MG63 (cell line): Measurements from ENCODE around the gene NKX2-1. TPM values are rescaled to one million over a fixed set of nuclear protein-coding genes. Genes with fewer than 3 reads are reported as not detected.

Experiments used
- DNase-seq: peaks from one replicate; pipeline ENCODE4 v3.0.0-alpha.2; 2020
- H3K27me3 ChIP-seq: fragments of 250-450 bp; sonication (Bioruptor Pico); 2 replicates; pipeline ENCODE4 v1.5.1; 2020; ENCODE audit warnings: mild to moderate bottlenecking, moderate library complexity
- H3K36me3 ChIP-seq: fragments of 250-450 bp; sonication (Bioruptor Pico); 2 replicates; pipeline ENCODE4 v1.5.1; 2020; ENCODE audit warnings: mild to moderate bottlenecking, moderate library complexity
- H3K4me3 ChIP-seq: fragments of 250-450 bp; sonication (Bioruptor Pico); 2 replicates; pipeline ENCODE4 v1.5.1; 2020; ENCODE audit warnings: mild to moderate bottlenecking, moderate library complexity
- H3K9me3 ChIP-seq: fragments of 250-450 bp; sonication (Bioruptor Pico); 2 replicates; pipeline ENCODE4 v1.5.1; 2020; ENCODE audit warnings: mild to moderate bottlenecking, moderate library complexity
- total RNA-seq: library from RNA; depleted of rRNA; stranded (reverse); fragments of >200 nt; shearing (Covaris generic); gene quantifications from 2 replicates; pipeline ENCODE4 v1.2.3, GENCODE V29; 2014; ENCODE audit warnings: low replicate concordance

NKX2-1 gene
- total RNA-seq, 1 experiment from 2014 or later = not detected

DNA sequence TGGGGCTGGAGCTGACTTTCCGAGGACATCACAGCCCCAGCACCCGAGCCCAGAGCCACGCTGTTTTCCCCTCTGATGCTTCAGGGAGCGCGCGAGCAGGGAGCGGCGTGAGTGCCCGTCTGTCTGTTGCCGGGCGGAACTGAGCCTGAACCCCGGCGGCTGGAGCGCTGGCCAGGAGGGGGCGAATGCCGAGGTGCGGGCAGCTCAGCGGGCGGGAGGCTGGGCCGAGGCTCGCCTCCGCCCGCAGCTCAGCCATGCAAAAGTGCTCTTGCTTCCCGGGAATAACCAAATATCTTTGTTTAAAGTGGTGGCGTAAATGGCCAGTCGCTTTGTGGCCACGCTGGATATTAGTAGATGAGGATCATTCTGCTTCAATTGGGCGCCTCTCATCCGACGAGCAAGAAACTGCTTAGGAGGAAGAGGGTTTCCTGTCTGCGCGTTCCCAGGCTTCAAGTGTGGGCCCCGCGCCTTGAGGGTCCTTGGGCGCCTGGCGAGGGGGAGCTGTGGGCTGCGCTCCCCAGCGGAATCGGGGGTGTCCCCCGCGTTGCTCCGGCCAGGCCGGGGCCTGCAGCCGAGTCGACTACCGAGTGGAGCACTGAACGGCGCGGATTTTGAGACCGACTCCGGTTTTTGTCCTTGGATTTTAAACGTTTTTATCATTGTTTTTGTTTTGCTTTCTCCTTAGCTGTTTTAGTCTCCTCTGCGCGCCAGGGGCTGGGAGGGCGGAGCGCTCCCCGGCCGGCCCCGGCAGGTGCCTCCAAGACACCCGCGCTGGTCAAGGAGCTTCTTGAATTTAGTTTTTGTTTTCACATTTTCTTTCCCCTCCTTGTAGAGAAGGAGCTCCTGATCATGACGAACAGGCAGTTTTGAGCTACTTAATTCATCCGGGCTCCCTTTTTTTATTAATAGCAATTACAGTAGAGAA, 831 bp upstream of the NKX2-1 start:
- Histone ChIP-seq H3K27me3 (peaks cover 10% of the 10 kb centered on the region; the same call in 1 of the 2 replicates), H3K4me3 (peak overlapping the region; percentile 24), H3K36me3 (no peaks in the 10 kb centered on the region), H3K9me3 (no peaks in the 10 kb centered on the region)
- DNase-seq = peak; percentile 68

DNA sequence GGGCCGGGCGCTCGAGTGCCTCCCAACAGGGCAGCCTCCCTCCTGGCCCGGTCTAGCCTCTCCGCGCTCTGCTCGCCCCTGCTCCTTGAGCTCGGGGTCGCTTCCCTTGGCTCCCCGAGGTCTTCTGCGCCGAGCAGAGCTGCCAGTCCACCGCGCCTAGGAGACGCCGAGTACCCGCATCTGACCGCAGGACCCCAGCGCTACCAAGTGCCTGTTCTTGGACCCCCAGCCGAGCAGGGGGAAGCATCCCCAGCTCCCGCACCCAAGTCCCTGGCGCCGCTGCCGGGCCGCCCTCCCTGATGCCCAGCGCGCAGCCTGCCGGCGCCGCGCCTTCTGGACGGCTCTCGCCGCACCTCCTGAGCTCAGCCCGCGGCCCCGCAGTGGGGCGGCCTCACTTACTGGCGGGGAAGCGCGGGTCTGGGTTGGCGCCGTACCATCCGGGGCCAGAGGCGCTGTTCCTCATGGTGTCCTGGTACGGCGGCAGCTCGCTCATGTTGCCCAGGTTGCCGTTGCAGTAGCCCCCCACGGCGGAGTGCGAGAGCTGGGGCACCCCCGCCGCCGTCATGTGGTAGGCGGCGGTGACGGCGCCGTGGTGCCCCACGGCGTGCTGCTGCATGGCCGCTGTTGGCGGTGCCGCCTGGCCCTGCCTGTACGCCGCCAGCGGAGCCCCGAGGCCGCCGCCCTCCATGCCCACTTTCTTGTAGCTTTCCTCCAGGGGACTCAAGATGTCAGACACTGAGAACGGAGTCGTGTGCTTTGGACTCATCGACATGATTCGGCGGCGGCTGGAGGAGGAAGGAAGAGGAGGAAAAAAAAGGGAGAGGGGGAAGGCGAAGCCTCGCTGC, 1.2 kb downstream of the NKX2-1 start:
- no peak for DNase-seq

DNA sequence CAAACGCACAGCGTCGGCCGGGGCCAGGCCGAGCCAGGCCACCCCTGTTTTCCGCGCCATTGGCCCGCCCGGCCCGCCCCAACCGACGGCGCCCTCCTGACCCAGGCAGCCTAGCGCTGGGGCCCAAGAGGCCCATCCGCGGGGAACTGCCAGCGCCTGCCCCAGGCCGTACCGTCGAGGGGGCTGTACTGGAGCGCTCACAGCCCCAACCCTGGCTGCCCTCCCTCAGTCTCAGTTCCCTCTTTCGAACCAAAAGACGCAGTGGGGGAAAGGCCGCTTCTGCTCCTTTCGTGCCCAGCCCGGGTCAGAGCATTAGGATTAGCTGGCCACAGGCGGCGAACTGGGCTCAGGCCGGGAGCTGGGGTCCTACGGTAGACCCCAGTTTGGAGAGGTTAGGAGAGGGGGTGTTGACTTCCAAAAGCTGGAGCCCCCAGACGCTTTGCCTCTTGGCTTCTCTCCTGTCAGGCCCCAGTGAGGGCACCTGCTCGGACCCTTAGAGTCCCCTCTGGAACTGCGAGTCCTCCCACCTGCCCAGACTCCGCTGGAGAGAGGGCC, 1.9 kb downstream of the NKX2-1 start:
- Histone ChIP-seq H3K27me3 (peaks cover 10% of the 10 kb centered on the region; the same call in 1 of the 2 replicates), H3K36me3 (no peaks in the 10 kb centered on the region), H3K4me3 (no peak overlapping the region), H3K9me3 (no peaks in the 10 kb centered on the region)
- DNase-seq = no peak

More for the DNA sequence above, 1.2 kb downstream of the NKX2-1 start:
- Histone ChIP-seq H3K9me3 (no peaks in the 10 kb centered on the region), H3K27me3 (peaks cover 10% of the 10 kb centered on the region; the same call in 1 of the 2 replicates), H3K36me3 (no peaks in the 10 kb centered on the region), H3K4me3 (peak overlapping the region; percentile 42)

DNA sequence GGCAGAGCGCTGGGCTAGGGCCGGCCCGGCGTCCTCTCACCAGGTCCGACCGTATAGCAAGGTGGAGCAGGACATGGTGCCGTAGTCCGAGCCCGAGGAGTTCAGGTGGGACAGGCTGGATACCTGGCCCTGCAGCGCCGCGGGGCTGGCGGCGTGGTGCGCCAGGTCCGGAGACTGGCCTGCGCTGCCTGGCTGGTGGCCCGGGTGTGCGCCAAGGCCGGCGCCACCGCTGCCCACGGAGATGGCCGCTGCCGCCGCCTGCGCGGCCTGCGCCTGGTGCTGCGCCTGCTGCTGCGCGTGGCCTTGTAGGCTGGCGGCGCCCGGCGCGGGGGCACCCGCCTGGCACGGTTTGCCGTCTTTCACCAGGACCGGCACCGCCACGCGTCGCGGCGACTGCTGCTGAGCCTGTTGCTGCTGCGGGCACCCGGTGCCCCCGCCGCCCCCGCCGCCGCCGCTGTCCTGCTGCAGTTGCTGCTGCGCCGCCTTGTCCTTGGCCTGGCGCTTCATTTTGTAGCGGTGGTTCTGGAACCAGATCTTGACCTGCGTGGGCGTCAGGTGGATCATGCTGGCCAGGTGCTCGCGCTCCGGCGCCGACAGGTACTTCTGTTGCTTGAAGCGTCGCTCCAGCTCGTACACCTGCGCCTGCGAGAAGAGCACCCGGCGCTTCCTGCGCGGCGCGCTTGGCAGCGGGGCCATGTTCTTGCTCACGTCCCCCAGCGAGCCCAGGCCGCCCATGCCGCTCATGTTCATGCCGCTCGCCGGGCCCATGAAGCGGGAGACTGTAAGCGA, 2.6 kb downstream of the NKX2-1 start:
- no peak for DNase-seq
- no peaks in the 10 kb centered on the region for H3K9me3 ChIP-seq
- H3K27me3 ChIP-seq = peaks cover 10% of the 10 kb centered on the region; the same call in 1 of the 2 replicates
- no peak overlapping the region for H3K4me3 ChIP-seq
- H3K36me3 ChIP-seq = no peaks in the 10 kb centered on the region

DNA sequence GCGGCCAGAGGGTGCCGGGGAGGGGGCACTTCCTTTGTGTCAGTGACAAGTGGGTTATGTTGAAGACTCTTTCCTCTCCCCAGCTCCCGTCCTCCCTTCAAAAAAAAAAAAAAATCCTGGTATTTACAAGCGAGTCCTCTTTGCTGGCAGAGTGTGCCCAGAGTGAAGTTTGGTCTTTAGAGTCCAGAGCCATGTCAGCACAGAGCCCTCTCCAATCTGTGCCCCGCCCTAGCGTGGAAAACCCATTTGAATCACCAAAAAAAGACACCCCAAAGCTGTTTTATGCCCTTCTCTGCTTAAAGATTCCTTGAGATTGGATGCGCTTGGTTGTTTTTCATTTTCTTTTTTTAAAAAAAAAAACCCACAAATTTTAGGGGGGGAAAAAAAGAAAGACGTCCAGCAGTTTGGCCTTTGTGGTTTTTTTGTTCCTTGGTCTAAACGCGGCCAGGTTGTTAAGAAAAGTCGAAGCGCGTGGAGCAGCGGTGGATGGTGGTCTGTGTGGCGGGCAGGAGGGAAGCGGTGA, 3.3 kb downstream of the NKX2-1 start:
- Histone ChIP-seq H3K4me3 (no peak overlapping the region), H3K27me3 (peaks cover 10% of the 10 kb centered on the region; the same call in 1 of the 2 replicates), H3K36me3 (no peaks in the 10 kb centered on the region), H3K9me3 (no peaks in the 10 kb centered on the region)
- DNase-seq = no peak

DNA sequence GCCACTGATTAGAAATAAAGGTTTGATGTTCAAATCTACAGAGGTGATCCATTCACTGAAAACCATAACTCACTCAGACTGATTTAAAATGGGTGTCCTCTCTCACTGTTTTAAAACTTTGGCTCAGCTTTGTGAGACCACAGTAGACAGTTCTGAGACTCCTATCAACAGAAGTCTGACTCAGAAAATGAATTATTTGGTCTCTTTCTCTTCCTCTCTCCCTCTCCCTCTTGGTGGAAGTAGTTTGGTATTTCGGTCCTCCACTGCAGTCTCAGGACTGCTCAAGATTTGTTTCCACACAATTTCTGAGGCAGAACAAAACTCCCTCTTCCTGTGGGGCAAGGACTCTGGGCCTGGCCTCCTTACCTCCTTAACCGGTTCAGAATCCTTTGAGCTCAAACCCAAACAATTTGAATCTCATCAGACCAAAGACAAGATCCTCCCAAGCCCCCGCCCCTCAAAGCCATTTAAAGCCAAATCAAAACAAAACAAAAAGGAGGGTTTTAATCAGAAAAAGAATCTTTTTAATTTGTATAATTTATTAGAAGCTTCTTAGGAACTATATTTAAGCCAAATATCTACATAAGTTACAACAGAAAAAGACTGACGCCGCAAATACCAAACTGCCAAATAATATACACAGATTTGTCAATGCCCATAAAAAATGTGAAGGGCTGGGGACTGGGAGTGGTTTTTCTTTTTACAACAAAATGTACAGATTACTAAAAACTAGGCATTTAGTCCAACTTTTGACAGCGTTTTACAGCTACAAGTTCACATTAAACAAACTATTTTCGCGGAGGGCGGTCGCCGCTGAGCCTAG, 3.9 kb downstream of the NKX2-1 start:
- Histone ChIP-seq H3K27me3 (peaks cover 10% of the 10 kb centered on the region; the same call in 1 of the 2 replicates), H3K9me3 (no peaks in the 10 kb centered on the region), H3K36me3 (no peaks in the 10 kb centered on the region), H3K4me3 (no peak overlapping the region)
- DNase-seq = no peak

DNA sequence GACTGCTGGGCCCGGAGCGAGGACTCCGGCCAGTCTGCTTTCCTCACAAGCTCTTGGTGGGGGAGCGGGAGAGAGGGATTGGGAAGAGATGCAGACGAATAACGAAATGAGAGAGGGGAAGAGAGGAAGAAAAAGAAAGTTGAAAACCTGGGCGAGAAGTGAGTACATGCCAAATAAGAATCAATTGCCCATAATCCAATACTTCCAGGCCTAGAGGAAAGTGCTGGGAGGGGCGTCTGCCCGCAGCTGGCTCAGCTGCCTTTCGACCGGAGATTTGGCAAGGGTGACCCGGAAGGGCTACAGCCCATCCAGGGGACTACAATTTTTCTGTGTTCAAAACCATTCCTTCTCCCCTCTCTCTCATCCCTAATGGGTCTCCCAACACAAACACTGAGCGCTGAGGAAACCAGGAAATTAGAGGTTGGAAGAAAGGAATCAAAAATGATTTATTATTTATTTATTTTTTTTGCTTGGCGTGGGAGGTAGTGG, 4.9 kb downstream of the NKX2-1 start:
- H3K27me3 ChIP-seq = peaks cover 10% of the 10 kb centered on the region; the same call in 1 of the 2 replicates
- no peak overlapping the region for H3K4me3 ChIP-seq
- no peaks in the 10 kb centered on the region for H3K36me3 ChIP-seq
- no peak for DNase-seq
- H3K9me3 ChIP-seq = no peaks in the 10 kb centered on the region

DNA sequence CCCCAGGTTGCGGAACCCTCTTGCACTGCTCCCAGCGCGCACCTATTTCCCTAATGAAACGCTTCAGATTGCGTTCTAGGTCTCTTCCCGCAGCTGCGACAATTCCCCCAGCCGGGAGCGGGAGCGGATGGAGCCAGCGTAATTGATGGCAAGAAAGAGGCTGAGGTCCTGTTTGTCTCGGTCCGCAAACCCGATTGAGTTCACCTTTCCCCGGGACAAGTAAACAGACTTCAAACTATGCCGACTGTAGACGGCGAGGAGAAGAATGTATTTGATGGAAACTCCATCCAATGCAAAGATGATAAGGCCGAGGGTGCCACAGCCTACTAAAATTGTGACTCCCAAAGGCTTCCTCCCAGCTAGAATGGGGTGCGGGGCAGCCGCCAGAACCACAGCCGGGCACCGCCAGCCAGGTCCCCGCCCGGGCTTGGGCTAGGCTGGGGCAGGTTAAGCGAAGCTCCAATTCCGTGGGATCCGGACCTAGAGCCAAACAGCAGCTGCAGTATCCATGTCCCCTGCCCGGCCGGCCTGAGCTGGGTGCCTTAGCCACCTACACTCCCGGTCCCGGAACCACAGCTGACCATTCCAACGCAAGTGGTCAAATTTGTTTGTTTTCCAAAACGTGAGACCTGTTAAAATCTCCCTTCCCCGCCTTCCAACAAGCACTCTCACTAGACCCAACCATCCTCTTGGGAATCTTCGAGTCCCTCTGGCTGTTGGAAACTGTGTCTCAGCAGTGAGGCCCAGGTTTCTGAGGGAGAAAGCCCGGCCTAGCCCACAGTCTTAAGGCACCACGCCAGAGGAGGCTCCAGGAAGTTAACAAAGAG, 5.5 kb downstream of the NKX2-1 start:
- Histone ChIP-seq H3K27me3 (peaks cover 12% of the 10 kb centered on the region; the same call in 1 of the 2 replicates), H3K9me3 (no peaks in the 10 kb centered on the region), H3K36me3 (no peaks in the 10 kb centered on the region), H3K4me3 (no peak overlapping the region)
- DNase-seq = no peak

DNA sequence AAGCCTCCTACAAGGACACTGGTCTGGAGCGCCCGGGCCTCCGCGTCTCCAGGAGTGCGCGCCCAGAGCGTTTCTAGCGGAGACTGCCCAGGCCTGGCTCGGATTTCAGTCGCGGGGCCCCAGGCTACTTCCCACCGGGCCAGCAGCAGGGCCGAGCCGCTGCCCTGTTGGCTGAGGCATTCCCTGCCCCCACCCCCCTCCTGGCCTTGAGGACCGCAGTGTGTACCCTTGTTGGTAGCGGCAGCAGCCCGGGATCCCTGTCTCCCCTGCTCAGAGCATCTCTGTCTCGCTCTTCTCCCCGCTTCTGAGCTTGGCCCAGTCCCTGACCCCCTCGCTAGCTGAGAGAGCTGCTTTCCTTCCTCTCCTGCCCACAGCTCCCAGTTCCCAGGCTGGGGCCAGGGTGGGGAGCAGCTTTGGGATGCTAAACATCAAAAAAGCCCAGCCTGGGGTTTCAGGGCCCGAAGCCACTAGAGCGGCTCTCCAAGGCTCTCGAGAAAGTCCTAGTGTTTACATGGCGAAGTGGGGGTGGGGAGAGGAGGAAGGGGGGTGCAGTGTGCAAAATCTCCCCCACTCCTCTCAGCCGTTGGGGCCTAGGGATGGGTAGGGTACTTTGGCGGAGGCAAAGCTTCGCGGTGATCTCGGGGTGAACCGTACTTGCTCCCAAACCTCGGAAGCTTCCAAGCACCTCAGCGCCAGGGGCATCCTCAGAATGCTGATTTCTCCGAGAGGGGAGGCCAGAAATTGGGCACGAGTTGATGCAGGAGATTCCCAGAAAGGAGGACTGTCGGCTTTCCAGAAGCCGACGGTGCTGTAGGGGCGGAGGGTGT, 6.4 kb downstream of the NKX2-1 start:
- DNase-seq = no peak
- Histone ChIP-seq H3K4me3 (no peak overlapping the region), H3K27me3 (peaks cover 6% of the 10 kb centered on the region; the same call in 1 of the 2 replicates), H3K36me3 (no peaks in the 10 kb centered on the region), H3K9me3 (no peaks in the 10 kb centered on the region)

DNA sequence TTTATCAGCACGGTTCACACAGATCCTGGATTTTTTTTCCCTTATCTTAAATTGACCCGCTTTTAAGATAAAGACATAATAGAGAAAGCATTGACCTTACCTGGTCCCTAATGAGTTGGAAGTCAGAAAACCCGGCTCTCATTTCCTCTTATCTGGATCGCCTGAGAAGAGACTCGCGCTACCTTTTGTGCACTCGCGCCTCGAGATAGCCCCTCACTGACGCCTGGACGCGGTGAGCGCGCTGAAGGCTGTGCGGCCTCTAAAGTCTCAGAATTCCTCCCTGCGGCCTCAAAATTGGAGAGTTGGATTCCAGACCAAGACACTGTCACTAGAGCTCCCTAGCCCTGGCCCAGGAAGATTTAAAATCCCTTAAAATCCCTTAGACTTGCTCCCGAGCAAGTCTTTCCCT, 7.0 kb downstream of the NKX2-1 start:
- no peaks in the 10 kb centered on the region for H3K36me3 ChIP-seq
- peaks cover 4% of the 10 kb centered on the region; the same call in 1 of the 2 replicates for H3K27me3 ChIP-seq
- no peak overlapping the region for H3K4me3 ChIP-seq
- no peak for DNase-seq
- H3K9me3 ChIP-seq = no peaks in the 10 kb centered on the region

DNA sequence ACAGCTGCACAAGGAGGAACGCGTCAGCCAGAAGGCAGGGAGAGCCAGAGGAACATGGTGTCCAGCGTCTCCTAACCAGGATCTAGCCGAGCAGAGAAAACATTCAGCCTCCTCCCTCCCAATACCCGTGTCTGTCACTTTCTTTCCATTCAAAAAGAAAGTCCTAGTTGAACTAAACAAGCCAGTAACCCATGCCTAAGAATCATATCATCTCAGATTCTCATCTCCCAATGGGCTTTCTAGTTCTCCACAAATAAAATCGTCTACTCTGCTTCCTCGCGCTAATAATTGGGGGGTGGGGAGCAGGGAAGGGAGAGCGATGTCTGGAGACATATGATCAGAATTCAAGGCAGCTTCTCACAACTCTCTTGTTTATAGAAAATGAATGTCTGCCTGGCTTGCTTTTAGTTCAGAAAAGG, 7.4 kb downstream of the NKX2-1 start:
- no peak for DNase-seq
- H3K27me3 ChIP-seq = peaks cover 4% of the 10 kb centered on the region; the same call in 1 of the 2 replicates
- no peaks in the 10 kb centered on the region for H3K9me3 ChIP-seq
- no peaks in the 10 kb centered on the region for H3K36me3 ChIP-seq
- H3K4me3 ChIP-seq = no peak overlapping the region

DNA sequence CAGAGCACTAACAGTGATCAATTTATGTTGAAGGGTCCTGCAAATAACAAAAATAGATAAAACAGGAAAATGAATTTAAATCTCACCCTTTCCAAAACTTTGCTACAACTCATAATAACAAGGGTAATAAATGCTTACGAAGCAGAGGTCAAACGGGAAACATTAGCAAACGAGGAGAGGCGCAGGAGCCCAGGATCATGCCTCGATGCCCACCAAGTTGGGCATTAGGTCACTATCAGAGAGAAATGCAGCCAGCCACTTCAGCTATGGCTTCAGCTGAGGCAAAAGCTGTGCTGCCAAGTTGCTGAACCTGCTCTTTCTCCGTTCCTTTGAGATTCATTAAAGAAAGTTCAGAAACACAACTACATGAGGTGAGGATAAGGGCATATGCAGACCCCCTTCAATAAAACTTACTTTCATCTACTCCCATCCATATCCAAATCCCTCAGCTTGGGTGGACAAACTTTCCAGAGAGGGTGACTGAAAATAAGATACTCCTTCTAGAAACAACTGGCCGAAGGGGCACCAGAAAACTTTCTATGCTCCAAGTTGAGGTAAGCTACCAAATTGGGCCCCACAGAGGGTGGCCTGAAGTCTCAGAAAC, 7.9 kb downstream of the NKX2-1 start:
- no peaks in the 10 kb centered on the region for H3K36me3 ChIP-seq
- no peak for DNase-seq
- no peaks in the 10 kb centered on the region for H3K9me3 ChIP-seq
- peaks cover 6% of the 10 kb centered on the region for H3K27me3 ChIP-seq
- no peak overlapping the region for H3K4me3 ChIP-seq

DNA sequence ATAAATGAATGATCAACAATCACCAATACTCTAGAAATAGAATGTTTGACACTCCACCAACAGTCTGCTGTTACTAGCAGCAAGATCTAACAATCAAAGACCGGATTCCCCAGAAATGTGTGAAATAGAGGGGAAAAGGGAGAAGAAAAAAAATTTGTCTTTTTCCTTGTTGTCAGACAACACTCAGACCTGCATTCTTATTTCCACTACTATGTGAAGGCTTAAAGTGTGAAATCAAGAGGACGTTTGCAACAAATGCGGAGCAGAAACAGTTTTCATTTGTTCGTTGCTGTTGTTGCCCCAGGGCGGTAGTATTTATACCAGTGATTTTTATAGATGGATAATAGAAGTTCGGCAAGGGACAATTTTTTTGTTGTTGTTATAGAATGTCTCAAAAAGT, 9.2 kb downstream of the NKX2-1 start:
- Histone ChIP-seq H3K27me3 (peaks cover 14% of the 10 kb centered on the region), H3K36me3 (no peaks in the 10 kb centered on the region), H3K9me3 (no peaks in the 10 kb centered on the region), H3K4me3 (no peak overlapping the region)
- DNase-seq = no peak
